ENCODE measurements around the gene SMIM5. TPM values are rescaled to one million over a fixed set of nuclear protein-coding genes. Genes with fewer than 3 reads are reported as not detected.

SMIM5 gene
- total RNA-seq, 4 donors from 2014 or later = 7.1 to 11.9 (median 9.5) TPM

GRCh38 chr17:75638893-75639292 lies 5.7 kb downstream of the SMIM5 start:
- H3K4me3 ChIP-seq (ENCODE audit: low read depth, poor library complexity, severe bottlenecking) = no peak overlapping the region
- TF ChIP-seq POLR2A (IDR thresholded peaks at IDR 0.05) = no peak
- TF ChIP-seq CTCF (IDR thresholded peaks at IDR 0.05) = no peak
- 92 to 93% methylated on average over 5 to 13 of the region's 13 CpGs for WGBS, 2 donors
- no peak for DNase-seq (ENCODE audit: low spot score in 2 of 2)
- intact Hi-C loops (cut with DNase I; ENCODE audit: low total_unique reads) = no loop called here

DNA sequence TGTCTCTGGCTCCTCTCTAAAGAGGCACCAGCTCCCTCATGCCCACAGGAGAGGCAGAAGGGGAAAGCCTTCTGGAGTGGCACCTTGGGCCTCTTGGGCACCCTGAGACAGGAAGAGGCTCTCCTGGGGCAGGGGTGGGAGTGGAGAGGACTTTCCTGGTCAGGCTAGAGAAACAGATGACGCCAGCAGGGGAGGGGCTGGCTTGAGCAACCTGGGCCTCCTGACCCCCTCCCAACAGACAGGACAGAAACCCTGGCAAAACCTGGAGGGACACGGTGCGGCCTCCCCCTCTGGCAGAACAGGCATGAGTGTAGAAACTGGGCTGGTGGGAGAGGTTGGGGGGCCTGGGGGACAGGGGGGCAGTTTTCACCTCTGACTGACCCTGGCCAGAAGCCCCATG lies 6.1 kb downstream of the SMIM5 start:
- DNase-seq (ENCODE audit: low spot score in 2 of 2) = no peak
- no peak overlapping the region for H3K4me3 ChIP-seq (ENCODE audit: low read depth, poor library complexity, severe bottlenecking)
- intact Hi-C loops (cut with DNase I; ENCODE audit: low total_unique reads) = no loop called here
- no peak for TF ChIP-seq CTCF (IDR thresholded peaks at IDR 0.05)
- no peak for TF ChIP-seq POLR2A (IDR thresholded peaks at IDR 0.05)
- 64 to 96% methylated on average over 3 of the region's 3 CpGs for WGBS, 2 donors

- DNase-seq (ENCODE audit: low spot score in 2 of 2) = no peak
- TF ChIP-seq CTCF (IDR thresholded peaks at IDR 0.05) = no peak
- TF ChIP-seq POLR2A (IDR thresholded peaks at IDR 0.05) = no peak
- WGBS, 2 donors = 62 to 71% methylated on average over 29 to 30 of the region's 30 CpGs
- intact Hi-C loops (cut with DNase I; ENCODE audit: low total_unique reads) = no loop called here
- no peak overlapping the region for H3K4me3 ChIP-seq (ENCODE audit: low read depth, poor library complexity, severe bottlenecking)
Measured at GRCh38 chr17:75639771-75640555, 6.7 kb downstream of the SMIM5 start.

GRCh38 chr17:75640556-75641119 lies 7.4 kb downstream of the SMIM5 start:
- no peak for DNase-seq (ENCODE audit: low spot score in 2 of 2)
- intact Hi-C loops (cut with DNase I; ENCODE audit: low total_unique reads) = no loop called here
- 87 to 92% methylated on average over 13 of the region's 13 CpGs for WGBS, 2 donors
- H3K4me3 ChIP-seq (ENCODE audit: low read depth, poor library complexity, severe bottlenecking) = no peak overlapping the region
- TF ChIP-seq POLR2A (IDR thresholded peaks at IDR 0.05) (no peak), CTCF (IDR thresholded peaks at IDR 0.05) (no peak)

GRCh38 chr17:75641343-75641742 lies 8.1 kb downstream of the SMIM5 start:
- TF ChIP-seq POLR2A (IDR thresholded peaks at IDR 0.05) = no peak
- no peak for TF ChIP-seq CTCF (IDR thresholded peaks at IDR 0.05)
- no peak overlapping the region for H3K4me3 ChIP-seq (ENCODE audit: low read depth, poor library complexity, severe bottlenecking)
- 73 to 85% methylated on average over 9 of the region's 9 CpGs for WGBS, 2 donors
- intact Hi-C loops (cut with DNase I; ENCODE audit: low total_unique reads) = no loop called here
- DNase-seq (ENCODE audit: low spot score in 2 of 2) = no peak
